Measurements from ENCODE around the gene FGD4.

GRCh38 chr12:32669584-32669983 lies 270.2 kb downstream of the FGD4 start:
- no peak for TF ChIP-seq POLR2AphosphoS5 (IDR thresholded peaks at IDR 0.05; ENCODE audit: borderline replicate concordance, low read depth, low read length)
- TF ChIP-seq EZH2 (IDR thresholded peaks at IDR 0.05) = no peak
